Measurements from ENCODE around the gene GLE1. TPM values are rescaled to one million over a fixed set of nuclear protein-coding genes. Genes with fewer than 3 reads are reported as not detected.
"Not testable (repeated sequence)": the region's sequence is repeated elsewhere in the genome, so short reads cannot be mapped to it uniquely, and the experiment has no call there.

GLE1 gene
- total RNA-seq, 5 donors from 2014 or later (not counting 1 experiment from before 2014, with no cell fraction given): 15.5 to 30.5 (median 29.1) TPM

DNA sequence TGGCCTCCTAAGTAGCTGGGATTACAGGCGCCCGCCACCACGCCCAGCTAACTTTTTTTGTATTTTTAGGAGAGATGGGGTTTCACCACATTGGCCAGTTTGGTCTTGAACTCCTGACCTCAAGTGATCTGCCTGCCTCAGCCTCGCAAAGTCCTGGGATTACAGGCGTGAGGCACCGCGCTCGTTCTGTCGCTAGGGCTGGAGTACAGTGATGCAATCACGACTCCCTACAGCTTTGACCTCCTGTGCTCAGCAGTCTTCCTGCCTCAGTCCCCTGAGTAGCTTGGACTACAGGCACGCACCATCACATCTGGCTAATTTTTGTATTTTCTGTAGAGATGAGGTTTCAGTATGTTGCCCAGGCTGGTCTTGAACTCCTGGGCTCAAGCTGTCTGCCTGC lies 82.4 kb downstream of the GLE1 start:
- H3K4me1 Mint-ChIP-seq: peaks cover 7 to 16% (median 10%) of the 10 kb centered on the region in 3 donors
- H3K9me3 Mint-ChIP-seq; CTCF ChIA-PET; H3K27me3 Mint-ChIP-seq; H3K4me3 ChIP-seq (ENCODE audit: control insufficient read depth in 1 of 2, extremely low read depth in 1 of 2, low read length in 1 of 2); POLR2A ChIA-PET; H3K27me3 ChIP-seq (replicated peaks in 1 of 2; ENCODE audit: control insufficient read depth in 2 of 2, extremely low read depth in 1 of 2, insufficient read depth in 2 of 2, low read length in 1 of 2); H3K9me3 ChIP-seq; H3K27ac ChIP-seq (ENCODE audit: low read length); DNase-seq: not testable (repeated sequence)
- H3K4me3 Mint-ChIP-seq: peak overlapping the region in 1 of 3 donors; percentile 13
- peak overlapping the region; percentile 86 to 88 for H3K27ac Mint-ChIP-seq
- 81% methylated on average over 8 of the region's 11 CpGs for WGBS (ENCODE audit: insufficient coverage)
- Histone ChIP-seq H3K36me3 (ENCODE audit: control insufficient read depth in 2 of 2, extremely low read depth in 1 of 2, insufficient read depth in 1 of 2, low read length in 1 of 2) (peaks cover 12 to 92% of the 10 kb centered on the region in 2 donors), H3K4me1 (ENCODE audit: control insufficient read depth in 1 of 2, extremely low read depth in 1 of 2, insufficient read depth in 2 of 2, low read length in 2 of 2) (peaks cover 2 to 14% of the 10 kb centered on the region in 2 experiments)
- peak in 1 of 4 experiments; percentile 2 for ATAC-seq (replicated peaks in 1 of 4)
- peaks cover 64% of the 10 kb centered on the region for H3K36me3 Mint-ChIP-seq

GRCh38 chr9:128587453-128587852 lies 82.9 kb downstream of the GLE1 start:
- Mint-ChIP-seq H3K36me3 (peaks cover 61% of the 10 kb centered on the region), H3K27me3 (no peaks in the 10 kb centered on the region), H3K4me3 (peak overlapping the region in 1 of 3 donors; percentile 13), H3K9me3 (no peaks in the 10 kb centered on the region), H3K27ac (peak overlapping the region; percentile 86 to 88), H3K4me1 (peaks cover 7 to 16% (median 10%) of the 10 kb centered on the region in 3 donors)
- peak; percentile 83 to 99 (median 88) for ATAC-seq (replicated peaks in 1 of 4)
- 6% methylated on average over 6 of the region's 6 CpGs for WGBS (ENCODE audit: insufficient coverage)
- CTCF ChIA-PET: no interaction called here
- POLR2A ChIA-PET: interaction anchor here in 1 of 2 donors (0.6 kb wide), 2 partner anchors 22 to 1021 kb away, joined by 3 read pairs; no protein-coding TSS in a partner anchor
- no peaks in the 10 kb centered on the region for H3K9me3 ChIP-seq
- no peak overlapping the region for H3K27ac ChIP-seq (ENCODE audit: low read length)
- DNase-seq: peak in 34 of 35 experiments; percentile 5 to 77 (median 46)
- peaks cover 9 to 92% of the 10 kb centered on the region in 2 donors for H3K36me3 ChIP-seq (ENCODE audit: control insufficient read depth in 2 of 2, extremely low read depth in 1 of 2, insufficient read depth in 1 of 2, low read length in 1 of 2)
- no peak overlapping the region for H3K4me3 ChIP-seq (ENCODE audit: control insufficient read depth in 1 of 2, extremely low read depth in 1 of 2, low read length in 1 of 2)
- H3K27me3 ChIP-seq (replicated peaks in 1 of 2; ENCODE audit: control insufficient read depth in 2 of 2, extremely low read depth in 1 of 2, insufficient read depth in 2 of 2, low read length in 1 of 2): no peaks in the 10 kb centered on the region
- H3K4me1 ChIP-seq (ENCODE audit: control insufficient read depth in 1 of 2, extremely low read depth in 1 of 2, insufficient read depth in 2 of 2, low read length in 2 of 2): peaks cover 2 to 14% of the 10 kb centered on the region in 2 experiments

GRCh38 chr9:128588581-128589233 lies 84.2 kb downstream of the GLE1 start:
- no peak overlapping the region for H3K4me3 Mint-ChIP-seq
- peak overlapping the region; percentile 29 to 43 for H3K27ac Mint-ChIP-seq
- WGBS (ENCODE audit: insufficient coverage): 70% methylated on average over 2 of the region's 11 CpGs
- no peaks in the 10 kb centered on the region for H3K9me3 Mint-ChIP-seq
- Histone ChIP-seq H3K4me1 (ENCODE audit: control insufficient read depth in 1 of 2, extremely low read depth in 1 of 2, insufficient read depth in 2 of 2, low read length in 2 of 2) (peaks cover 2 to 14% of the 10 kb centered on the region in 2 experiments), H3K4me3 (ENCODE audit: control insufficient read depth in 1 of 2, extremely low read depth in 1 of 2, low read length in 1 of 2) (no peak overlapping the region), H3K9me3 (no peaks in the 10 kb centered on the region), H3K36me3 (ENCODE audit: control insufficient read depth in 2 of 2, extremely low read depth in 1 of 2, insufficient read depth in 1 of 2, low read length in 1 of 2) (peaks cover 12 to 92% of the 10 kb centered on the region in 2 donors), H3K27ac (ENCODE audit: low read length) (no peak overlapping the region), H3K27me3 (replicated peaks in 1 of 2; ENCODE audit: control insufficient read depth in 2 of 2, extremely low read depth in 1 of 2, insufficient read depth in 2 of 2, low read length in 1 of 2) (no peaks in the 10 kb centered on the region)
- ATAC-seq (replicated peaks in 1 of 4) (no peak), DNase-seq (no peak)
- peaks cover 57% of the 10 kb centered on the region for H3K36me3 Mint-ChIP-seq
- POLR2A ChIA-PET: interaction anchor here in 1 of 2 donors (0.5 kb wide), 1 partner anchor 8 kb away, joined by 3 read pairs; no protein-coding TSS in a partner anchor
- CTCF ChIA-PET: no interaction called here
- H3K27me3 Mint-ChIP-seq: no peaks in the 10 kb centered on the region
- peaks cover 7 to 16% (median 10%) of the 10 kb centered on the region in 3 donors for H3K4me1 Mint-ChIP-seq

Other genes with a start within 250 kb of the GLE1 start
- gene GOLGA2, start 228.7 kb upstream of the GLE1 start, total RNA-seq: 10 to 100 TPM; 49.6 to 71.3 (median 60.5) TPM
- gene SWI5, start 228.4 kb upstream of the GLE1 start, total RNA-seq: 10 to 100 TPM in 2 of 5 donors, 1 to 10 TPM in 3; 7.5 to 15.3 (median 9.7) TPM
- gene TRUB2, start 182.3 kb upstream of the GLE1 start, total RNA-seq: 10 to 100 TPM; 12.4 to 22.9 (median 21.9) TPM
- gene COQ4, start 181.9 kb upstream of the GLE1 start, total RNA-seq: 10 to 100 TPM; 32.2 to 60.0 (median 54.5) TPM
- 10 to 100 TPM in 3 of 5 donors, 1 to 10 TPM in 2; 7.3 to 18.4 (median 17.5) TPM for gene SLC27A4, start 164.2 kb upstream of the GLE1 start, total RNA-seq
- 10 to 100 TPM; 38.7 to 55.8 (median 52.5) TPM for gene URM1, start 133.3 kb upstream of the GLE1 start, total RNA-seq
- 1 to 10 TPM in 4 of 5 donors, under 1 TPM in 1; 0.30 to 1.9 (median 1.3) TPM for gene CERCAM, start 83.9 kb upstream of the GLE1 start, total RNA-seq
- 10 to 100 TPM; 26.0 to 35.7 (median 33.1) TPM for gene ODF2, start 48.7 kb upstream of the GLE1 start, total RNA-seq
- 100 to 1,000 TPM; 446 to 594 (median 461) TPM for gene SPTAN1, start 47.9 kb downstream of the GLE1 start, total RNA-seq
- gene DYNC2I2, start 152.1 kb downstream of the GLE1 start, total RNA-seq: 10 to 100 TPM in 2 of 5 donors, 1 to 10 TPM in 3; 4.1 to 10.5 (median 8.0) TPM
- 100 to 1,000 TPM; 239 to 279 (median 252) TPM for gene SET, start 184.5 kb downstream of the GLE1 start, total RNA-seq
- gene PKN3, start 197.8 kb downstream of the GLE1 start, total RNA-seq: 1 to 10 TPM; 2.1 to 4.3 (median 3.7) TPM
- 10 to 100 TPM; 22.6 to 32.9 (median 31.4) TPM for gene ZDHHC12, start 219.4 kb downstream of the GLE1 start, total RNA-seq